ENCODE measurements around the gene CPA3. TPM values are rescaled to one million over a fixed set of nuclear protein-coding genes. Genes with fewer than 3 reads are reported as not detected.

CPA3 gene
- total RNA-seq, 1 experiment from 2014 or later = not detected

DNA sequence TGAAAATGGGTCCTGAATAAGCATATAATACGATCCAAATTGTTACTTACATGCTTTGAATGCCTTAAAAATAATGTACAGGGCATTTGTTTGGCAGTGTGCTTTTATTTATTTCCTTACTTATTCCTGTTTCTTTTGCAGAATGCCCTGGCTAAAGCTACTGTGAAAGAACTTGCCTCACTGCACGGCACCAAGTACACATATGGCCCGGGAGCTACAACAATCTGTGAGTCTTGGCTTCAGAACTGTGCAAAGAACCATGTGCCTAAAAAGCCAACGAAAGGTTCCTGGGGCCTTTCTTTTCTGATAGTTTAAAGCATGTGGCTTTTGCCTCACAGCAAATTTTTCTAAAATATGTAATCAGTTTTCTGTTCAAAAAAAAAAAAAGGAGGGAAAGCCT lies 7.8 kb upstream of the CPA3 start:
- DNase-seq (ENCODE audit: low read depth) = no peak

DNA sequence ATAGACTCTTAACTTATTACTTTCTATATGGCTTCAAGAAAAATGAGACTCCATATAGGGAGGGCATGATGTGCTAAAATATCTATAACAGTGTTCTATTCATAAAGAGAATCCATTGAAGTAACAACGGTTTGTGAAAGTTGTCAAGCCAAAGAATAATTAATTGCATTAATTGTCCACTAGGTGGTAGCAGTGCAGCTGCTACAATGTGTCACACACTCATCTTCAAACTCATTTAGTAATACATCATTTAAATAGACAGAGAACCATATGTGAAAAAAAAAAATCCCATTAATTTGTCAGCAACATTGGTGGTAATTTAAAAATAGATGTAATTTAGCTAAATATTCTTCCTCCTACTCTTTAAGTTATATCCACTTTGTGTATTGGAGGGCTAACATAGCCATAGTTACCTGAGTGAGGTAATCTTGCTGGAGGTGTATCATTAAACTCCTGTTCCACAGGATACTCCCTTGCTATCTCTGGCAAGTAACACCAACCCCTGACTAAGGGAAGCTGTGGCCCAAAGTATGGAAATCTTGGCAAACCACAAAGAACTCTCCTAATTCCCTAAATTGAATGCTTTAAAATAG lies 3.7 kb upstream of the CPA3 start:
- peak; percentile 53 for DNase-seq (ENCODE audit: low read depth)

DNA sequence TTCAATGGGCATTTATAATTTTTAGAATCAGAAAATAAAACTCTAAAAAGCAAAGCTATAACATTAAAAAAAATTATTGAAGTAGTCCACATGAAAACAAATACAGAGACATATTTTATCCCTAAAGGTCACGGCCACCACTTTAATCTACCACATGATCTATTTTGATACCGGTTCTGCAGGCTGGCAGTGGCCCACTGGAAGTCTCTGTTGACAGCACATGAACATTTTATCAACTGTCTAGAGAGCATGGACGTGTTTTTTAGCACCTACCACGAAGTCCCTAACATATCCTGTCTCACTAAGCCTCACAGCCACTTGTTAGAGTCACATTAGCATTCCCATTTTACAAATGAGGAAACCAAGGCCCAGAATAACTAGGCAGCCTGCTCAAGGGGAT lies 1.8 kb upstream of the CPA3 start:
- no peak for DNase-seq (ENCODE audit: low read depth)

DNA sequence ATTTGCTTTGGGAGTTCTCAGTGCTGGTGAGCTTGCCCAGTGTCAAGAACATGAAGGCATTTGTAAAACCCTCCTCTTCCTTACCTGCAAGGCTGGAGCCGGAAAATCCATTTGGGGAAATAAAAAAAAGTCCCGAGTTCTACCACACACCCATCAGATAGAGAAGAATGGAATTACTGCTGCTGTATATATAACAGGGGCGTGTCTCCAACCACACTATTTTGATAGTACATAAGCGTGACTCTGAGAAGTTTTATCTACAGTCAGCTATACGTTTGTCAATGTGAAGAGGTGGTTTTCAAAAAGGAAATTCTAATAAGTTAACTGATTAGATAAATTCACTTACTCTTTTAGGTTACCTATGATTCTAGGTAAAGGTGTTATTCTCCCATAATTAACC lies 1.3 kb upstream of the CPA3 start:
- no peak for DNase-seq (ENCODE audit: low read depth)

DNA sequence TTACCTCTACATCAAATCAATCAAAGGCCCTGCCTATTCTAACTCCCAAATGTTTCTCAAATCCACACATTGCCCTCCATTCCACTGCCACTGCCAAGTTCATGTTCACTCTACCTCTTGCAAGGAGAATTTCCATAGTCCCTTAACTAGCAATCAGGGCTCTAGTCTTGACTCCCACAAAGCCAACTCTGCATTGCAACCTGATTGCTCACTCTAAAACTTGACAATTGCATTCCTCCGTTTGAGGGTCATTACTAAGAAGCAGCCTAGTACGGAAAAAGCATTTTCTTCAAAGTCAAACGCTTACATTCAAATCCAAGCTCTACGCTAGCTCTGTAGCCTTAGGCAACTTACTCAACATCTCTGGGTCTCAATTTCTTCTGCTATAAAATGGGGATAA lies 1.2 kb downstream of the CPA3 start:
- DNase-seq (ENCODE audit: low read depth) = peak; percentile 36

DNA sequence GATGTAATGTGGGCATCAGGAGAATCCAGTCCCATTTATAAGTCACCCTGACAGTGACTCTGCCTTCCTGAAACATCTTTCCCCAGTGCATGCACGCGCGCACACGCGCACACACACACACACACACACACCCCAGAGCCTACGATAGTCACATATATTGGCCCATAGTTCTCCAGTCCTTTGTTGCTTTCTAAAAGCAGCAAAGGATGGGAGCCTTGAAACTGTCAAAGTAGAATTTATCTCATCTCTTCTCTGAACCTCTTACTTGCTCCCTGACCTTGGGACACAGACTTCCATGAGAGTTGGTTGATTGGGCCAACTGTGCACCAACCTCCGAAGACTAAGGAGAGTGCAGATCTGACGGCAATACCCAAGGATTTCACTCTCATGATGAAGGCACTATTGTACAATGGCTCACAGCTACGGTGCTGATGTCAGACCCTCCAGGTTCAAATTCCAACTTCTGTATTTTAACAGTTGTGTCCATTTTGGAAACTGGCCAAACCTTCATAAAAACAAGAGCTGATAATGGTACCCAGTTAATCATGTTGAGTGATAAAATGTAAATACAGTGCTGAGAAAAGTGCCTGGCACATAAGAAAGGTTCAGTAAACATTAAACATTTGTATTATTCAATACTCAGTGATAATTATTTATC lies 8.3 kb downstream of the CPA3 start:
- no peak for DNase-seq (ENCODE audit: low read depth)

DNA sequence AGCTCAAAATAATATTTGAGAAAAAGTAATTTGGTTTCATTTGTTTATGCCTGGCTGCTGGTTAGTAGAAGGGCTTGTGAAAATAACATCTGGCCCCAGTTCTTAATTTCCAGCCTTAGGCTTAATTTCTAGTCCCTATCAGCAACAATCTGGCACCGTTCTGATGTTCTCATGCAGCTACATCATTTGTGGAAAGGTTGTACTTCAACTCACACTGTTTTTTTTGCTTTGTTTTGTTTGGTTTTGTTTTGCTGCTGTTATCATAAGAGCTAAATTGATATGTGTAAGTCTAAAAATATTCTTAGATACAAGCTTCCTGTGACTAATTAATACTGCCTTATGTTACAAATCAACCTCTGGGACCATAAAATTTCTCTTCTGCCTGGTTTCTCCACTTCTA lies 8.9 kb downstream of the CPA3 start:
- no peak for DNase-seq (ENCODE audit: low read depth)

DNA sequence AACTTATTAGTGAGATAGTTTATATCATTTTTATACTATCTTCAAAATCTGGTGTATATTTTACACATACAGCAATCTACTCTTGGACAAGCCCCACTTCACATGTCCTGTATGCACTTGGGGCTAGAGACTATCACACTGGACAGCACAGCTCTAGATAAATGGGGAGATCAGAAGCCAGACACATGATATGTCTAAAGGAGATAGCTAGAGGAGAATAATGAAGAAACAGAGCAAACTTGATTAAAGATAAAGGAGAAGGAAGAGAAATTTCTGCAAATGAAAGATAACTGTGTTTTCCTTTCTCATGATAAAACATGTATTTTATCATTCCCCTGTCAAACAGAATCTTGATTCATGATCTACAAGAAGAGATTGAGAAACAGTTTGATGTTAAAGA lies 13.0 kb downstream of the CPA3 start:
- DNase-seq (ENCODE audit: low read depth) = no peak

DNA sequence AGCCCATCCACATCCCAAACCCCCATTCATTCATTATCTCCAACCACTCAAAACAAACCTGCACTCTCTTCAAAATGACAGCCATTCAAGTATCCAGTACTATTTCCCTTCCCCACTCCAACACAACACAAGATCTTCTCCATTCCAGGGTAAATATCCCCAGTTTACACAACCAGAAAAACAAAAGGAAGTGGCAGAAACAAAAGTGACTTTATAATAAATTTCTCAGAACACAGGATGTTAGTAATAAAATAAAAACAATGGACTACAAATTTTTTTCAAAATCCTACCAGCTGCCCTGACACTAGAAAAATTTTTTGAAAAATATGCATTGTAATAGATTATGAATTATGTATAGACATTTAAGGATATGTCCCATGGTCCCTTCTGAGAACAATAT lies 14.2 kb downstream of the CPA3 start:
- DNase-seq (ENCODE audit: low read depth) = no peak

DNA sequence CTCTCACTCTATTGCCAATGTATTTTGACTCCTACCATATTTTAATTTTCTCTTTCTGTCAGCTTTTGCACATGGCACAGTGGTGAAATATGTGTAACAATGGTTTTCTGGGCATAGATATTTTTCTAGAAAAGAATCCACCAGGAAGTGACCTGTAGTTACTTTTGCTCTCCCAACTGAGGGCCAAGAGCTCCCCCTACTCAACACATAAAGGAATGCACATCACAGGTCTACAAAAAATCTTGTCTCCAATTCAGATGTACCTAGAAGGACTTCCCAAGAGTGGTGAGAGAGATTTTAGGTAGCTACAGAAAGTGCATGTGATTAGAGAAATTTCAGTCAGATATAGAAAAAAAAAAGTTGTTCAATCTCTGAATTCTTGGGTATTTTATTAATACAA lies 15.6 kb downstream of the CPA3 start:
- peak; percentile 46 for DNase-seq (ENCODE audit: low read depth)

DNA sequence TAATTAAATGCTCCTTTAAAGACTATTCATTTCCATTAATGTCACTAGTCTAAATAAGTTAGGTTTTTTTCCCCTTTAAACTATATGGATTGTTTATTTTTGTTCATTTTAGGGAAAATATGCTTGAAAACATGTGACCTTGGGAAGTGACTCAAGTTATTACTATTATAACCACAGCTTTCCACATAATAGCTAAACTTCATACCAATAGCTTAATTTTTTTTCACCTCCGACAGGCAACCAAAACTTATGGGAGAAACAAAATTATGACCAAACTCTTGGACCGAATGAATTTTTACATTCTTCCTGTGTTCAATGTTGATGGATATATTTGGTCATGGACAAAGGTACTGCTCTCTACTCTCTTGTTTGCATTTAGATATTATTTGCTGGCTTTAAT lies 16.2 kb downstream of the CPA3 start:
- DNase-seq (ENCODE audit: low read depth) = no peak

DNA sequence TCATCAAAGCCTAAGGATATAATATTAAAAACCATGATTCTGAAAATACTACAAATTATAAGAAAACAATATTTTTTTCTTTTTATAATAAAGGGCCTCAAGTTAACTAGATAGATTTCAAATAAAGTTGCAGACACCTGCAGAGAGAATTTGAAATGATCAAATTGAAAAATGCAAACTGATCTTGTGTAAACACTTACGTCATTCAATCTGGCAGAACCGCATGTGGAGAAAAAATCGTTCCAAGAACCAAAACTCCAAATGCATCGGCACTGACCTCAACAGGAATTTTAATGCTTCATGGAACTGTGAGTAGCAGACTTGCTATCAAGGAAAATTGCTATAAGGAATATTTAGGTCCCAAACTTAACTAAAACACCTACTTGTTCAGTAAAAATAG lies 17.2 kb downstream of the CPA3 start:
- no peak for DNase-seq (ENCODE audit: low read depth)

DNA sequence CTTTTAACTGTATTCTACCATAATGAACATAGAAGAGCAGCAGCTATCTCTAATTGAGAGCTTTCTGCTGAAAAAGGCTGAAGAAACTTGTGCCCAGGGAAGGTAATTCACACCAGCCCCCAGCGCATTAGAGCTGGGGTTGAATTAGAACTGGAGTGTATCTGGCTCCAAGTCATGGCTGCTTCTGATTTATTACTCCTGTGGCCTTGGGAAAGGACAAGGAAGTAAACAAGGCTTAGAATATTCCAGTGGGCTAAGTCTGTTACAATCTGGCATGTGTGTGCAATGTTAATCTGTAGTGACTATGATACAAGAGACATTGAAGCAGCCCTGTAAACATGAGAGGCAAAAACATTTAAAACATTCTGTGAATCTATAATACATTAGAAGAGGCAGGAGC lies 18.1 kb downstream of the CPA3 start:
- DNase-seq (ENCODE audit: low read depth) = no peak

DNA sequence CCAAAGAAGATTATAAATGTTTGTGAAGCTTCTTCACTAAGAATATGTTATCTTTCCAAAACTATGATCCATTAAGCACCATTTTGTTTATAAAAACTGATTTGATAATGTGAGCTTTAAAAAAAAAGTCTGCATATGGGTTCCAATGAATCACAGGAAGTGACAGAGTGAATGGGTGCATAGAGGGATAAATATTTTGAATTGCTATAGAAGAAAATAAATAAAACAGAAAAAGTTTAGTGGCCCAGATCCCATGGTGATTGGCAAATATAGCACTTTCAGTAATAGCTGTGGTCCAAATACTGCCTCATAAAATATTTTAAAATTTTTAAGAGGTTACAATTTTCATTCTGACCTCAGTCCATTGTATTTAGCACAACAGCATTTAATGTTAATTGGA lies 19.2 kb downstream of the CPA3 start:
- DNase-seq (ENCODE audit: low read depth) = peak; percentile 48

DNA sequence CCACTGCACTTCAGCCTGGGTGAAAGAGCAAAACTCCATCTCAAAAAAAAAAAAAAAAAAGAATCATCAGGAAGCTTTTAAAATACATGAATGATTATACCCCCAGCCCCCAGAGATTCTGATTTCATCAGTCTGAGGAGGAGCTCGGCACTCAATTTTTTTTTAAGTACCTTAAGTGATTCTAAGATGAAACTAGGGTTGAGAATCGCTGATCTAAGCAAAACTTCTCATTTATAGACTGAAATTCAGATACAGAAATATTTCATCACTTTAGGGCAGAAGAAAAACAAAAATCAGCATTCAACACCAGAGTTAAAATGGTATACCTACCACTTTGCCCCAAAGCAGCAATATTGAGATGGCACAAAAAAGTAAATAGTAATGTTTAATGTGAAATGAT lies 24.7 kb downstream of the CPA3 start:
- no peak for DNase-seq (ENCODE audit: low read depth)

DNA sequence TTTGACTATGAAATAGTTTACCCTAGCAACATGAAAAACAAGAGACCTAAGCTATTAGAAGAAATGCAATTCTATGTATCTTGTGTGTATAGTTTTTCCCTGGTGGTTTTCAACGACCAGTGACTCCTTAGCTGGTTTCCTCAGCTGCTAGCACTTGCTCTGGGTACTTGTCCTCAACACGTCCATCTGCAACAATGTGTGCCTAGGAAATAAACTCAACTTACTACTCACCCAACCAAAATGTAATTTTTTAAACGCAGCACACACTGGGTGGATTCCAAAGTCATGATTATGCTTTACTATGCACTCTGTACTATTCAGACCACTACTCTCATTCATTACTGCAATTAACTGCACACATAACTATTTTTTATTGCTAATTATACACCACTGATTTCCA lies 31.0 kb downstream of the CPA3 start:
- no peak for DNase-seq (ENCODE audit: low read depth)

DNA sequence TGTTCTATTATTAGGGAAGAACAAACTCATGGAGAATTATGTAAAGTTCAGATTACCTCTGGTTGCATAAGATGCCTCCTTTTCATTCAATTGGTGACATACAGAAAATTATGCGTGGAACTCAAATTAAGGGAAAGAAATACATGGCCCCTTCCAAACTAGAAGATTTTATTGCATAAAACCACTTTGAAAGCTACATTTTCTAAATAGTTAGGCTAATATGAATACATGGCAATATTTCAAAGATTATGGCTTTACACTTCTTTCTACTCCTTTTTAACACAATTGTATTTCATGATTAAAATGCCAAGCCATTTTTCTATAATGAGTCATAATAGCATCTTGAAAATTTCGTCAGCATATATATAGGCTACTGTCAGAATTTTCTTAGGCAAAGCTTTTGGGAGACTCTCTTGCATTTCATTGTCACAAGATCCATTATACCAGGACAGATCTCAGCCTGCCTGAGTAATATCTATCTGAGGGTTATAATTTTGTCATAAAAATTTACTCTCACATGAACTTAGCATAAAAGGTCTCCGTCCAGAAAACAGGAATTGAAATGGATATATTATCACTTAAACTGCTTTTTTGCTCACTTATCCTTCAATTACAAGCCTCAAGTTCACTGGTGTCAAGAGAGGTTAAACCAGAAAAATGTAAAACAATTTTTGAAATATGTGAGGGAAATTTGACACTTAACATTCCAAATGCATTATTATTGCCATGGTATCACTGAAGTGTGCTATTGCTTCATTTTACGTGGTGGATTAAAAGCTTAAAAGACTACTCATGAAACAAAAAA lies 37.1 kb downstream of the CPA3 start:
- peak; percentile 65 for DNase-seq (ENCODE audit: low read depth)

DNA sequence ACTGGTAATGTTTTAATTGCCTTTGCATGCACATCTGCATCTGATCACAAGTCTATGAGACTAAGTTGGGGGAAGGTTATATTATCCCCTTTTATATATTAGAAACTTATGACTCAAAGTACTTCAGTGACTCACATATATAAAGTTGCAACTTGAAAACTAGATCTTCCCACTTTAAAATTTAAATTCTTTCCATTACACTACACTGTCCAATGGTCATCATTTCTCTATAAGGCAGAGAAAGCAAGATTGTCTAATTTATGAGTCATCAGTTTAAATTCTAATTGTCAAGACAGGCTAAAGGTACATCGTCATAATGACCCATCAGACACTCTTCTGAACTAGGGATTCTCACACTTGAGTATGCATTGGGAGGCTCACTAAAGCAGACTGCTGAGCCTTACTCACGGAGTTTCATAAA lies 37.9 kb downstream of the CPA3 start:
- peak; percentile 65 for DNase-seq (ENCODE audit: low read depth)

DNA sequence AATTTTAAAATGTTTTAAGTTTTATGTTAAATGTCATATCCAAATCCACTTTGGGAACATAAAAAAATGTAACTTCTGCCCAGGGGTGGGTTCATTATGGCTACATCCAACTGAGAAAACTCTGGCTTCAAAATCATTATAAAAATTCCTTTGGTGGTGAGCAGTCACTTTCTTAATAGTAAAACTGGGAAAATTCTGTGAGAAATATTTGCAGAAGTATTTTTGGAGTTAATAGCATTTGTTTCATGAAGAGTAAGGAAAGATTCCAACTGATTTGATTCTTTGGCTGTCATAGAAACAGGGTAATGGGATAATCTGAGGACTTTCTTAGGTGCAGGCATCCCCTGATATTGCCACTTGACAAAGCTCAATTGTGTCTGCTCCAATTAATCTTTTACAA lies 38.8 kb downstream of the CPA3 start:
- no peak for DNase-seq (ENCODE audit: low read depth)

DNA sequence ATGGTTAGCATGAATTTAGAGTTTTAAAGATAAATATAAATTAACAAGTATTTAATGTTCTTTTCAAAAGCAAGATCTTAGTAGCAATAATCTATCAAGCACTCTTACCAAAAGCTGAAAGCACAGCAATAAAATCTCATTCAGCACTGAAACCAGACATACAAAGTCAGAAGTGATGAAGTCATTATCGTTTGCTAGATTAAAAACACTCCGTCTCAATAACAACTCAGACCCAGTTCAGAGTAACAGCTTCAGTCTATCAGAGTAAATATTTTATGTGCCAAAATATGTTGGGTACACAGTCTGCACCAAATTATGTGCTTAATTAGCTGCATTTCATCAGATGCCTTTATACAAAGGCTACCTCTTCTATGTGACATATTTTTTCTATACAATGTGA lies 41.6 kb downstream of the CPA3 start:
- no peak for DNase-seq (ENCODE audit: low read depth)

DNA sequence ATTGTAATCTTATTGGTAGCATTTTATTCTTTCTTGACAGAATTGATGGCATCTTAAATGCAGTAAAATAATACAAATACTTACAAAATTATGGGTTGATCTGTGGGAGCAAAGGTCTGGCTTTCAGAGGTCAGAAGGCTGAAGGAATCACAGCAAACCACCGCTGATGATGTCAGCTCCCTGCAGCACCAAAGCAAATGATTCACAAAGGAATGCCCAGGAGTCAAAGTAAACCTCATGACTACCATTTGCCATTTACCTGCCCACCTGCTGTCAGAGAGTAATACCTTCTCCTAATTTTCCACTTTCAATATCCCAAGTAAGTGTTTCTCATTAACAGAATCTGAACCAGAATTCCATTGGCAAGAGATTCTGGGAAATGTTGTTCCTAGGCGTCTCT lies 46.1 kb downstream of the CPA3 start:
- peak; percentile 28 for DNase-seq (ENCODE audit: low read depth)

DNA sequence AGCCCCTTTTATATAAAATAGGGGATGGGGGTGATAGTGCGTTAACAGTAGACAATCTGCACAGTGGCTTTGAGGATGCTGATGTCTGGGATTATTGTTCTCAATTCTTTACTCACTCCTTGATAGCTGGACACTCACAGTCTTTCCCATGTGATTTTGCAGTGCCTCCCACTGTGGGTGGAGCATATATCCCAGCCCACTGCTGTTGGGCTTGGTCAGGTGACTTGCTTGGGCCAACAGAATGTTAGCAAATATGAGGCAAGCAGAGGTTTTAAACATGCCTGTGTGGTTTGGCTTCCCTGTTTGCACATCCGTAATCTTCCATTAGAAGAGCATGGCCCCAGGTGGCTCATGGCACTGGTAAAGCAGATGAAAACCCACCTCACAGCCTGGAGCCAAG lies 46.5 kb downstream of the CPA3 start:
- DNase-seq (ENCODE audit: low read depth) = peak; percentile 15

Measured in HT1080 (cell line).